NCI-H1092 (cell line): ENCODE results near the gene TLCD5.

ENCODE experiments used
- DNase-seq: peaks from one replicate; lab custom pipeline; 2025; lab: John Stamatoyannopoulos, UW

Gene TLCD5

GRCh38 chr11:120308081-120308480 is 17.0 kb upstream of the TLCD5 start:
- DNase-seq = no peak

DNA sequence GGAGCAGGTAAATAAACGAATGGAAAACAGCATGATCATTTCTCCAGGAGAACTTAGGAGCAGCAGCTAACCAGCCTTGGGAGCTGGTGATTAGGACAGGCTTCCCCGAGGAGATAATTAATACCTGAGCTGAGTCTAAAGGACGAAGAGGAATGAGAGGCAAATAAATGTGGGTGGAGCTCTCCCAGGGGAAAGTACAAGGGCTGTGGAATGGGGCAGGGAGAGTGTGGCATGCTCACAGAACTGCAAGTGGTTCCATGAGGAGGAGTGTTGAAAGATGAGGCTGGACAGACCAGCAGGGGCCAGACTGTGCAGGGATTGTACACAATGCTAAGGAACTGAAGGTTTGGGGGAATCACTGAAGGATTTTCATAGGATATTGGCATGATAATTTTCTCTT is 14.2 kb upstream of the TLCD5 start:
- no peak for DNase-seq

GRCh38 chr11:120314861-120315260 is 10.2 kb upstream of the TLCD5 start:
- DNase-seq = no peak

- no peak for DNase-seq
Observed at GRCh38 chr11:120316880-120317688, 8.0 kb upstream of the TLCD5 start.

GRCh38 chr11:120317689-120318480 is 7.2 kb upstream of the TLCD5 start:
- DNase-seq = no peak

DNA sequence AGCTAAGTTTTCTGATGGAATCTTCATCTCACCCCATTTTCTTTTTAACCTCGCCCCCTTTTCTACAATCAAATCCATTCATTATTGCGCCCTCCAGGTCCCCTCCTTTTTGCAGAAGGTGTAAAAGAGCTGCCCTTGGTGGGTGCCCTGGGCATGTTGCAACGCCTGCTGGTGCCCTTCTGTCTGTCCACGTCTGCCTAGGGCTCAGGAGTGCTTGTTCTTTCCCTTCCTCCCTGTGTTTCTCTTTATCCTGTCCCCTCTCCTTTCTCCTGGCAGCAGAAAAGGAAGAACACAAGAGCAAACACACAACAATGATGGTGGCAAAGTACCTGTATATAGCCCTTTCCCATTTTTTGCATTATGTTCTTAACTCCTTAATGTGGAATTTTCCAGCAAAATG is 6.2 kb upstream of the TLCD5 start:
- no peak for DNase-seq

DNA sequence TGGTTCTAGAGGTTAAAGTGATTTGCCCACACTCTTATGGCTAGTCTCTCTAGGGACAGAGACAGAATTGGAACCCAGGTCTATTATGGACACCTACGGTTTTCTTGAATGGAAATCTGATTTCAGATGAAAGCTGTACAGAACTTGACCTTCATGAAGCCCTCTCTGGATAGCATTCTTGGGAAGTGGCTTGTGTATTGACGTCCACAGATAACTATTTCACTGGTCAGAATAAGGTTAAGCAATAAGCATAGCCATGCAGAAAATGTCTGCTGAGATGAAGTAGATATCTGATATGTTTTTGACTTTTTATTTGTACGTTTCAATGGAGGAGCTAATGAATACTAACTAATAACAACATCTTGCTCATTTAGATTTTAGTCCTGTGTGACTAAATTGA is 1.1 kb downstream of the TLCD5 start:
- no peak for DNase-seq

DNA sequence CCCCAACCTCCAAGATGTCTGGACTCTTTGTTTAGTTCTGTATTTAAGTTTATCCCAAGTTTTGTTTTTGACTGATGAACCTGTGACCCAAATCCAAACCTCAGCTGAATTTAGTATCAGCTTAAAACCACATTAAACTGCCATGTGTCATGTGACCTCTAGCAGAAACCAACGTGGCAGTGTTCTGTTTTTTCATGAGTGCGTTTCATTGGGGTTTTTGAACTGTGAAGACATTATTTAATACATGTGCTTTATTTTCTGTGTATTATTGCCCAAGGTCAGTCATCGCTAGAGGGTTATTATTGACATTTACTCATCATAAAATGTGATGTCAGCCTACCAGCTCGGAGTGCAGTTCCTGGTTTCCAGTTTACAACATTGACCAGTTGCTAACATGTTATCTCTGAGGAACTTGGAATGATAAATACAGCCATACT is 1.8 kb downstream of the TLCD5 start:
- DNase-seq = no peak

DNA sequence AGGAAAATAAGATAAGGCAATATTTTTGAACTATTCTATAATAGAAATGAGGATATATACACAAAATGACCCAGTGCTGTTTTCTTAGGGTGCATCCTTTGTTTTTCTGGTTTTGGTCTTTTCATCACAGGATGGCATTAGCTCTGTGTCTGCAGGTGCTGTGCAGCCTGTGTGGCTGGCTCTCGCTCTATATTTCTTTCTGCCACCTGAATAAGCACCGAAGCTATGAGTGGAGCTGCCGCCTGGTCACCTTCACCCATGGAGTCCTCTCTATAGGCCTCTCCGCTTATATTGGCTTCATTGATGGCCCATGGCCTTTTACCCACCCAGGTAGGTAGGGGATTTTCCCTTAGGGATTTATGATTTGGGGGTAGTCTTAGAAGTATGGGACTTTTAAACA is 2.2 kb downstream of the TLCD5 start:
- DNase-seq = no peak

- DNase-seq = no peak
Observed at GRCh38 chr11:120329556-120329955, 4.5 kb downstream of the TLCD5 start.

GRCh38 chr11:120330045-120330444 is 4.9 kb downstream of the TLCD5 start:
- no peak for DNase-seq

DNA sequence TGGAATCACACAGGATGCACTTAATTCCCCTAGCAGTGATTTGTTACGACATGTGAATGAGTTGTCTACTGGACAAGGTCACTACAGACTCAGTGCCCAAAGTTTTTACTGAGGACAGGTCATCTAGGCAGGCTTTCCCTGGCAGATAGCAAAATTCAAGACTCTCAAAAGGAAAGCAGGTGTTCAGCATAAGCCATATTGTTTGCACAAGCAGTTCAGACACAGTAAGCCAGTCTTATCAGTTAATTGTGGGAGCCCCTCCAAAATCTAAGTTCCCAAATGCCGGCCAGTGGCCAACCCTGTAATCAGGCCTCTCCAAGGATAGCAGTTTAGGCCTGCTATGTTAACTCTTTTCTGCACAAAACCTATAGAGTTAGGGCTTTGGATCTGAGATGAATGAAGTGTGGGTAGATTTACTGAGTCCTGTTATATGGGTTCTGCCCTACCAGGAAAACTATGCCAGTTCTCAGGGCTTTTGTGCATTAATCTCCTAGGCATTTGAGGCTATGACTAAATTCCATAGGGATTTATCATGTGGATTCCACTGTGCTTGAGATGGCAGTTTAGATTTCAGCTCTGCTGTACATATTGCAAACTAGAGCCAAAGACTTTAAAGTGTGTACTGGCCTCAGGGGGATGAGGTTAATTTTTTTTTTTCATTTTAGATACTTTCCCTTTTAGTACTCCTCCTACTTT is 6.3 kb downstream of the TLCD5 start:
- DNase-seq = no peak

DNA sequence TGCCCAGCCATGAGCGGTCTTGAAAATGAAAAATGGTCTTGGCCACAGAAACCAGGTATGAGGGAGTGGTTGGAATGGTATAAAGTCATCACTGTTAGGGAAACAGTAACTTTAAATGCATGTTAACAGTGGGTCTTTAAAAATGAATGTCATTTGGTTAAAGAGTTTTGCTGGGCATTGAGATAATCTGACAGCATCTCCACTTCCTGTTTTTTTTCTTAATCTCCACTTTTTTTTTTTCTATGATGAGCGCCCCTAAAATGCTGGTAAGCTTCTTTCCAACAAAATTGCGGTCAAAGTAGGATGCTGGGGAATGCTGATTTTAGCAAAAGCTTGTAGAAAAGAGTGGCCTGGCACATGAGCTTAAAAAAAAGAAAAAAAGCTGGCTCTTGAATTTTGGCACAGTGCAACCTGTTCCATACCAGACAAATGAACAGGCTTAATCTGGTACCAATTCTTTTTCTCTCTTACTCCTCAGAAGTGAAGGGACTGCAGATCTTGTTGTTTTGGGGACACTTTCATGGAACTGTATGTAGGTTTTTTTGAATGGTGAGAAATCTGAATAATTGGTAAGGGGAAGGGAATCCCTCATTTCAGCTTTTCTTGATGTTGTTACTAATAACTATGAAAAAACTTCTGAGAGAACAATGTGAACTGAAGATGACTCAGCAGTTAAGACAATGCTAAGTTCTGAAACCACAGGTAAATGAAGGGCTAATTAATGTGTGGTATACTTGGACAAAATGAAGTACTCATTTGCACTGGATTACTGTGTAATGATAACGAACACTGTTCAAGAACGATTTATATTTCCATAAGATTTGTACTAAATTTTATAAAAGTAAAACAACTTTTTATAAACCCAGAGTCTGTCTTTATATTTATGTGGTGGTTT is 8.0 kb downstream of the TLCD5 start:
- DNase-seq = no peak

DNA sequence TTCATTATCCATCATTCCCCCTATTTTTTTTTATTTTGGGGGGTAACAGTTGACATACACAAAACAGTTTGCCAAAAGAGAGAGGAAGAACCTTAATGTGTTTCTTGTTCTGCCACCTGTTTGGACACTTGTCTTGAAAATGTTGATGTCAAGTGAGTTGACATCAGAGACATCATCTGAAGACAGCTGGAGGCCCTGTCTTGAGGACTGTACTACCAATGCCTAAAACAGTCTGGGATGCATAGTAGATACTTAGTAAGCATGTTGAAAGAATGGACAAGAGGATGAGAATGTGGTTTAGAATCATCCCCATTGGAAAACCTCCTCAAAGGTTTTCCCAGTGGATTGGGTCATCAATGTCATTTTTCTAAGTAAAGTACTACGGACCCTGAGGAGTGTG is 8.7 kb downstream of the TLCD5 start:
- DNase-seq = no peak

- no peak for DNase-seq
Observed at GRCh38 chr11:120334332-120334731, 9.2 kb downstream of the TLCD5 start.

DNA sequence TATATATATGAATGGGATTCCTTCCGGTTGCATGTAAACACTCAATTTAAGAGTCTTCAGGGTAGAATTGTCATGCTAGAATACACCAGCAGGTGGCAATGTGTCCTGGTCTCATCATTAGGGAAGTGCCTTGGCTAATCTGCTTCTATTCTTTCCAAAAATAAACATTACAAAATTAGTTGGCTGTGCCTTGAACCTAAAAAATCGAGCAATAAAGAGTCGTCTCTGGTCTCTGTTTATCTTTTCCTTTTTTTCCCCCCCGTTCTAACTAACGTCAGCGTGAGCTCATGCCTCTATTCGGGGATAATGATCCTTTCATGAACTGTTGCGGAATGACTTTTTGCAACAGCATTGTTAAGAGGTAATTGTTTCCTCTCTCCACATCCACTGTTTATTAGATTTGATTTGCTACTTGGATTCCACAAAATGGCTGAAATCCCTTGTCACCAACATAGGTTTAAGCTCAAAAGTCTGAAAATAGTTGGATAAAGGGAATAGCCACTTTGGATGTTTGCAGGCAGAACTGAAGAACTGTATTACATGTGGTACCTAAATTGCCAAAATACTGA is 9.9 kb downstream of the TLCD5 start:
- DNase-seq = peak; percentile 52

DNA sequence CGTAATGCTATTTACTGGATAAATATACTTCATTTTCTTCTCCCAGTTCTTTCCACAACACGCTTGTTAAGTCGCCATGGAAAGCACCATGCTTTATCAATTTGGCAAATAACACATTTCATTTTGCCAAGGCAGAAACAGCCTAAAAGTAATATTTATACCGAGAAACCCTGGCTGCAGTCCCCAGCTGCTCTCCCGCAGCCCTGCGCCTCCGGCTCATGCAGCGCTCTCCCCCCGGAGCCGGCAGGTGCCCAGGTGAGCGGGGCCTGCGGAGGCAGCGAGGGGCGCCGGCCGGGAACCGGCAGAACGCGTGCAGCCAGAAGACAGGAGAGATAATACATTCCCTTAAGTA is 10.4 kb downstream of the TLCD5 start:
- peak; percentile 52 for DNase-seq

DNA sequence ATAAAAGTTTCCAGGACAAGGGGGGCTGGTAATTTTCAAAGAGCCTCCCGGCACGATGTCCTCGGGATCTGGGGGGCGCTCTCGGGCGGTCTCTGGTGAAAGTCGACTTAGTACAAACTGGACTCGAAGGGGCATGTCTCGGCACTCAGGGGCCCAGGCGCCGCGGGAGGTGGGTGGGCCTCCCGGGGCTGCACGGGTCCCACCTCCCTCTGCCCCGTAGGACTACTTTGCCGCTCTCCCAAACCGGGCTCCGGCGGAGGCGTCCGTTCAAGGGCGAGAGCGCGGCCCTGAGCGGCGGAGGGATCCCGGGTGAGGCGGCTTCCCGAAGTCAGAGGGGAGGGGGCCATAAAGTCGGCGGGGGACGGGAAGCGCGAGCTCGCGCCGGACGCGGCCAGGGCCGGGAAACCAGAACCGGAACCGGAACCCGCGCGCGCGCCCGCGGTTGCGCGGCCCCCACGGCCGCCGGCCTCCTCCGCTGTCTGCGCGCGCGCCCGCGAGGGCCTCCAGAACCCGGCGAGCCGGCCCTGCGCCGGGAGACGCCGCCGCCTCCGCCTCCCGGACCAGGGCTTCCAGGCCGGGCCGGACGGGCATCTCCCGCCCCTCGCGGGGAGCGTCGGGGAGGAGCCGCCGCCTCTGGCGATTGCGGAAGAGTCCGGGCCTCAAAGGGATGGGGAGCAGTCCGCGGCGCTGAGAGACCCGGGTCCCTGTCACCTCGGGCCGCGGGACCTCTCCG is 11.0 kb downstream of the TLCD5 start, which contains the start of gene ARHGEF12:
TSS of gene ARHGEF12 (plus strand) at position 506 of the 733 bp plus-strand sequence. CDS start 831 bp downstream, outside the sequence.
- peak; percentile 96 for DNase-seq

DNA sequence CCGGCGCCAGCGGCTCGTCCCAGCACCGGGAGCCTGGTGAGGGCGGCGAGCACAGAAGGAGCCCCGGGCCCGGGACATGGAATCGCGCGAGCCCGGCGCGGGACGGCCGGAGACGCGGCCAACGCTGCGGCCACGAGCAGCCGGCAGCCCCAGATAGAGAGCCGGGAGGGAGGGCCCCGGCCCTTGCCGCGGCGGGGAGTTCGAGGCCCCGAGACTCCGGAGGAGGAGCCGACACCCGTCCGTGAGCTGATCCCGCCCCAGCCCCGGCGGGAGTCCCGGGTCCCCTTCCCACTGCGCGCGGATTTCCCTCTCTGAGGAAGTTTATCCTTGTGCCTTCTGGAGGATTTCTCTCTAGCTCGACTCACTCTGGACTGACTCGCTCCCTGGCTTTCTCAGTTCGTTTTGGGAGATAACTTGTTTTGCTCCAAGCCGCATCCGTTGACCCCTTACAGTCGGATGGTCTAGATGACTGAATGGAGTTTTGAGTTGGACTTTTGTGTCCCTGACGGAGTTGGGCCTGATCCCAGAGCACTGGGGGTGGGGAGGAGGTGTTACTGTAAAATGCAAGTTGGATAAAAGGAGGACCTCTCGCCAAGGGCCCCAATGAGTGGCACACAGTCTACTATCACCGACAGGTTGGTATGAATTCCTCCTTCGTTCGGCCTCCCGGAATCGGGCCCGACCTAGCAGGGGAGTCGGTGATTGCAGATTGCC is 11.7 kb downstream of the TLCD5 start:
- peak; percentile 18 for DNase-seq
